MV-4-11 (cell line): ENCODE data around the gene HNRNPUL2.
"Not testable (repeated sequence)": the region's sequence is repeated elsewhere in the genome, so short reads cannot be mapped to it uniquely, and the experiment has no call there.

ENCODE experiments used
- DNase-seq: peaks from one replicate; lab custom pipeline; 2025; lab: John Stamatoyannopoulos, UW

The HNRNPUL2 gene

GRCh38 chr11:62703921-62704320 is 23.3 kb downstream of the HNRNPUL2 start:
- DNase-seq = peak; percentile 3

- peak; percentile 16 for DNase-seq
Measured at GRCh38 chr11:62702246-62702645, 25.0 kb downstream of the HNRNPUL2 start.

- peak; percentile 46 for DNase-seq
Measured at GRCh38 chr11:62694455-62695167, 32.6 kb downstream of the HNRNPUL2 start.

- DNase-seq = not testable (repeated sequence)
Measured at GRCh38 chr11:62693624-62694023, 33.6 kb downstream of the HNRNPUL2 start.

- DNase-seq = no peak
Measured at GRCh38 chr11:62689421-62690183, 37.7 kb downstream of the HNRNPUL2 start, which contains the start of gene LRRN4CL. LRRN4CL (minus strand) TSS chr11:62689530; CDS start chr11:62688508, 1,022 bp downstream.

GRCh38 chr11:62688491-62688890 is 38.8 kb downstream of the HNRNPUL2 start:
- no peak for DNase-seq

GRCh38 chr11:62687508-62688396 is 39.5 kb downstream of the HNRNPUL2 start:
- DNase-seq = no peak

- DNase-seq = no peak
Measured at GRCh38 chr11:62682518-62682917, 44.7 kb downstream of the HNRNPUL2 start.

- DNase-seq = peak; percentile 68
Measured at GRCh38 chr11:62680825-62681240, 46.4 kb downstream of the HNRNPUL2 start.

GRCh38 chr11:62678770-62679696 is 48.2 kb downstream of the HNRNPUL2 start, which contains the start of gene UBXN1:
UBXN1 (minus strand) TSS chr11:62679073; CDS start chr11:62678923, 150 bp downstream.
- DNase-seq = peak; percentile 84

- DNase-seq = no peak
Measured at GRCh38 chr11:62678433-62678769, 48.9 kb downstream of the HNRNPUL2 start.

GRCh38 chr11:62677714-62678113 is 49.5 kb downstream of the HNRNPUL2 start:
- DNase-seq = no peak

- DNase-seq = no peak
Measured at GRCh38 chr11:62677156-62677555, 50.1 kb downstream of the HNRNPUL2 start.

GRCh38 chr11:62676698-62677097 is 50.6 kb downstream of the HNRNPUL2 start:
- DNase-seq = no peak

GRCh38 chr11:62675415-62675814 is 51.8 kb downstream of the HNRNPUL2 start:
- not testable (repeated sequence) for DNase-seq

- peak; percentile 40 for DNase-seq
Measured at GRCh38 chr11:62673196-62673525, 54.1 kb downstream of the HNRNPUL2 start.

GRCh38 chr11:62671608-62672389 is 55.5 kb downstream of the HNRNPUL2 start, which contains the start of the genes LBHD1 and UQCC3:
LBHD1 (minus strand) TSS chr11:62672267; CDS start chr11:62670031, 2,236 bp downstream.
UQCC3 (plus strand) TSS chr11:62671673; CDS start chr11:62671746, 73 bp downstream.
- peak; percentile 96 for DNase-seq

GRCh38 chr11:62671236-62671607 is 56.0 kb downstream of the HNRNPUL2 start:
- DNase-seq = peak; percentile 62

GRCh38 chr11:62669420-62670161 is 57.7 kb downstream of the HNRNPUL2 start:
- DNase-seq = no peak
